ENCODE data around the gene PDE4B.

GRCh38 chr1:65880611-65881010, 87.9 kb downstream of the PDE4B start:
- no peak for TF ChIP-seq POLR2A (IDR thresholded peaks at IDR 0.05; ENCODE audit: low read length)
- no peak for TF ChIP-seq GATA1 (IDR thresholded peaks at IDR 0.05; ENCODE audit: low read depth, low read length)

Data from erythroblast (primary cell).